Cardiac fibroblast (primary cell): ENCODE results near the gene KCNRG.

ENCODE experiments used
- DNase-seq, 2 donors: peaks; one replicate each; pipeline versions ENCODE4 v3.0.0 to v3.0.0-alpha.2; 2010; ENCODE audit warnings: low read depth in 2 of 2
- H3K4me3 ChIP-seq, 2 donors: replicated peaks in 1 of 2; 1 replicate in 1 of 2; 2 replicates in 1 of 2; pipeline ENCODE4 v1.5.1; 2011; ENCODE audit warnings: low read depth in 2 of 2, low read length in 2 of 2, mild to moderate bottlenecking in 2 of 2, moderate library complexity in 1 of 2
- CTCF ChIP-seq: IDR thresholded peaks from one replicate; pipeline ENCODE4 v1.5.1; 2011; ENCODE audit warnings: low read depth, mild to moderate bottlenecking, low read length, inconsistent platforms

KCNRG gene

GRCh38 chr13:50069261-50069660 is 54.0 kb downstream of the KCNRG start:
- TF ChIP-seq CTCF, result no peak
- peak; percentile 54 to 65 for DNase-seq
- no peak overlapping the region for H3K4me3 ChIP-seq

- TF ChIP-seq CTCF, result no peak
- DNase-seq, result no peak
- H3K4me3 ChIP-seq, result no peak overlapping the region
Observed at GRCh38 chr13:50070186-50070585, 54.9 kb downstream of the KCNRG start.
